Activated CD8-positive, alpha-beta memory T cell treated with anti-CD3 and anti-CD28 coated beads, Interleukin-2, amount 50 U/mL, for 4 hours (primary cell): ENCODE measurements around the gene FAM185A.
"Not testable (repeated sequence)": the region's sequence is repeated elsewhere in the genome, so short reads cannot be mapped to it uniquely, and the experiment has no call there.

ENCODE experiments used
- DNase-seq: peaks from one replicate; pipeline ENCODE4 v3.0.0-alpha.2; 2020

FAM185A gene

GRCh38 chr7:102748605-102749444, at the start of gene FAM185A:
Gene FAM185A (plus strand): TSS chr7:102748999. CDS start chr7:102749208, 209 bp downstream.
- peak; percentile 91 for DNase-seq

GRCh38 chr7:102713011-102713690, 35.6 kb upstream of the FAM185A start:
- DNase-seq = not testable (repeated sequence)

DNA sequence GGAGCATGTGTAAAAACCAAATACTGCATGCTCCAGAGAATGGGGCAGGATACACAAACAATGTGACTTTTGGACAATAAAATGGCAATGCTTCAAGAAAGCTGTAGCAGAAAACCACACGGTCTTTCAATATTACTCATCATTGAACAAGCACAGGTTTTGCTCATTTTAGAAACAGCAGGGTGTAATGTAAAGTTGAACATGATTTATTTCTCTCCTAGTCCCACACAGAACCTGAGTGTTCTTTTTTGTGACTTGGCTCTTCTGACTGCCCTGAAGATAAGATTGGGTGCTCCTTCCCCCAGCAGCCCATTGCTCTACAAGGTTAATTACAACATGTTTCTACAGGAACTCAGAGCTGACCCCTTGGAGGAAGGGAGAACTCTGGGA, 35.1 kb upstream of the FAM185A start:
- DNase-seq = not testable (repeated sequence)

GRCh38 chr7:102714774-102715522, 33.9 kb upstream of the FAM185A start:
- DNase-seq = not testable (repeated sequence)

- DNase-seq = not testable (repeated sequence)
These were observed 33.1 kb upstream of the FAM185A start for GRCh38 chr7:102715718-102716117.

- not testable (repeated sequence) for DNase-seq
These were observed 30.3 kb upstream of the FAM185A start for GRCh38 chr7:102718491-102718890.

DNA sequence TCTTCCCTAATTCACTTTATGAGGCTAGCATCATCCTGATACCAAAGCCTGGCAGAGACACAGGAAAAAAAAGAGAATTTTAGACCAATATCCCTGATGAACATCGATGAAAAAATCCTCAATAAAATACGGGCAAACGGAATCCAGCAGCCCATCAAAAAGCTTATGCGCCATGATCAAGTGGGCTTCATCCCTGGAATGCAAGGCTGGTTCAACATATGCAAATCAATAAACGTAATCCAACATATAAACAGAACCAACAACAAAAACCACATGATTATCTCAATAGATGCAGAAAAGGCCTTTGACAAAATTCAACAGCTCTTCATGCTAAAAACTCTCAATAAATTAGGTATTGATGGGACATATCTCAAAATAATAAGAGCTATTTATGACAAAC, 22.6 kb upstream of the FAM185A start:
- DNase-seq = not testable (repeated sequence)

DNA sequence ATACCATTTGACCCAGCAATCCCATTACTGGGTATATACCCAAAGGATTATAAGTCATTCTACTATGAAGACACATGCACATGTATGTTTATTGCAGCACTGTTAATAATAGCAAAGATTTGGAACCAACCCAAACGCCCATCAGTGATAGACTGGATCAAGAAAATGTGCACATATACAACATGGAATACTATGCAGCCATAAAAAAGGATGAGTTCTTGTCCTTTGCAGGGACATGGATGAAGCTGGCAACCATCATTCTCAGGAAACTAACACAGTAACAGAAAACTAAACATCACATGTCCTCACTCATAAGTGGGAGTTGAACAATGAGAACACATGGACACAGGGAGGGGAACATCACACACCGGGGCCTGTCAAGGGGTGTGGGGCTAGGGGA, 19.1 kb upstream of the FAM185A start:
- DNase-seq = not testable (repeated sequence)

DNA sequence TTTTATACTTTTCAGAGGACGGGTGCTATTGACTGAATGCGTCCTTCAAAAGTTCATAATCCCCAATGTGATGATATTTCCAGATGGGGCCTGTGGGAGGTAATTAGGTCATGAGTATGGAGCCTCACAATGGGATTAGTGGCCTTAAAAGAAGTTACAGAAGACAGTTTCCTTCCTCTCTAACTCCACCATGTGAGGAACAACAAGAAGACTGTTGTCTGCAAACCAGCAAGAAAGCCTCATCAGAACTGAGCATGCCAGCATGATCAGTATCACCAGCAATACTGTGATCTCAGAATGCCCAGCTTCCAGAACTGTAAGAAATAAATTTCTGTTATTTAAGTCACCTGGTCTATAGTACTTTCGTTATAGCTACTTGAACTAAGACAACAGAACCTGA, 18.4 kb upstream of the FAM185A start:
- DNase-seq = not testable (repeated sequence)

GRCh38 chr7:102742002-102742771, 6.6 kb upstream of the FAM185A start:
- not testable (repeated sequence) for DNase-seq

- not testable (repeated sequence) for DNase-seq
These were observed 4.9 kb upstream of the FAM185A start for GRCh38 chr7:102743861-102744260.

GRCh38 chr7:102745494-102746288, 3.1 kb upstream of the FAM185A start:
- not testable (repeated sequence) for DNase-seq

DNA sequence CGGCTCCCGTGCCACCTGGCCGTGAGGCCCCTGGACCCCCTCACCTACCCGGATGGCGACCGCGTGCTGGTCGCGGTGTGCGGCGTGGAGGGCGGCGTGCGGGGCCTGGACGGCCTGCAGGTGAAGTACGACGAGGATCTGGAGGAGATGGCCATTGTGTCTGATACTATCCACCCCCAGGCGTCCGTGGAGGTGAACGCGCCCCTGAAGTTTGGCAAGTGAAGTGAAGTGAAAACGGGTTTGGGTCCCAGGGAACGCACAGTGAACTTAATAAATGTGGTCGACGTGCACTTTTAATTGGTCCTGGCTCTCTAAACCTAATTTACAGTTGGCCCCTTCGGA, 617 bp downstream of the FAM185A start:
- DNase-seq = not testable (repeated sequence)

- not testable (repeated sequence) for DNase-seq
These were observed 9.4 kb downstream of the FAM185A start for GRCh38 chr7:102758227-102758626.

DNA sequence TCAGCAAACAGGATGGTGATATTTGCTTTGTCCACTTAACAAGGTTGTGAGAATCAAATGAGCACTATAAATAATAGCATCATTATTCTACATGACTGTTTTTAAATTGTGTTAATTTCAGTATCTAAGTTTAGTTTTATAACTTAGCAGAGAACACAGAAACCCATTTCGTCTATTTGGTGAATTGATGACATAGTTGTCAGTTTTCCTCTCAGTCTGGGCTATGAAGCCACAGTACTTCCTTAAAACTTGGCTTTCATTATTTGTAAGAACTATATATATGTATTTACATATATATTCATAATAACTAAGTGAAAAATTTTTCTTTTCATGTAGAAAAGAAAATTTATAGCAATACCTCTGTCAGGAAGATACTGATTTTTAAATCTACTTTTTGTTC, 11.1 kb downstream of the FAM185A start:
- not testable (repeated sequence) for DNase-seq

DNA sequence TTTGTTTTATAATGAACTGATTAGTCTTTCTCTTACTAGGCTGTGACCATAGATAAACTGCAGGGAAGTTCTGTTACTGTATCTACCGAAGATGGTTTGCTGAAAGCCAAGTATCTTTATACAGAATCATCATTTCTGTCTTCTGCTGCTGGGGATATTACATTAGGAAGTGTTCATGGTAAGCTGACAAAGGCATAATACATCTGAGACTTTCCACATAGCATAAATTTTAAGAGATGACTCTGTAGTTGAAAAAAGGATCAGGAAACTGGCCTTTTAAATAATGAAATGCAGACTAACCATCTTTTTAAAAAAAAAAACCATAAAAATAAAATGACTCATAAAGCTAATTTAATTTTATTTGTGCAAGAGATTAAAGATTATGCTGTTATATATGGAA, 12.4 kb downstream of the FAM185A start:
- DNase-seq = not testable (repeated sequence)

DNA sequence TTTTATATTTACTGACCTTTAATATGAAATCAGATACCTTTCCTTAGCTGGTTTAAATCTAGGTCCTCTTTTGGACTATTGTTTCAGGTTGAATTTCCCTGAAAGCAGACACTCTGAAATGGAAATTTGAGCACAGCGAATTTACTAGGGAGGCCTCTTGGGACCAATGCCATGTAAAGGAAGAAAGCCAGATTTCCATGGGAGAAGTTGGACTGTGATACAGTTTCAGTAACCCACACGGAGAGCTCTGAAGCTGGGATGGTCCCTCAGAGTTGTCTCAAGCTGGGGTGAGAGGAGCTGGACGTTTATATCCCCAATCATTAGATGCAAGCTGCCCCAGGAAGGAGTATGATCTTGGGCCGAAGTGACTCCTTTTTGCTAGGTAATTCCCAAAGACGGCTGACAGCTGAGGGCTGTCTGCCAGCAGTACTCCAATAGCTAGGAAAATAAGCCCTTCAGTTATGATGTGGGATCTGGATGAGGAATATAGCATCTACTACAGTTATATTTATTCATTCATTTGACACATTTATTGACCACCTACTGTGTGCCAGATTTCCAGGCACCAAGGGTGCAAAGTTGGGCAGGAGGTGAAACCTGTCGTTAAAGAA, 14.6 kb downstream of the FAM185A start:
- not testable (repeated sequence) for DNase-seq

DNA sequence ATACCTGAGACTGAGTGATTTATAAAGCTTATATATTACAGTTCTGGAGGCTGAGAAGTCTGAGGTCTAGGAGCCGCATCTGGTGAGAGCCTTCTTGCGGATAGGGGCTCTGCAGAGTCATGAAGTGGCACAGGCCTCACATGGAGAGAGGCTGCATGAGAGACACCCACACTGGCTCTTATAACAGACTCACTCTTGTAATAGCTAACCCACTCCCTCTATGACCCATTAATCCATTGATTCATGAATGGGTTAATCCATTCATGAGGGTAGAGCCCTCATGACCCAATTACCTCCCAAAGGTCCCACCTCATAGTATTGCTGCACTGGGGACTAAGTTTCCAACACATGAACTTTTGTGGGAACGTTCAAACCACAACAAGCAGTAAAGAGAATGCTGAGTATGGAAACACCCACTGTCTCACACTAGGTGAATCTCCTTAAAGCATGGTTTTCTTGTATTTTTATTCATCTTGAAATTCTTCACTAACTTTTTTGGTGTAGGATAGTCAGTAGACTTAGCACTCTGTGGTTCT, 20.9 kb downstream of the FAM185A start:
- not testable (repeated sequence) for DNase-seq

DNA sequence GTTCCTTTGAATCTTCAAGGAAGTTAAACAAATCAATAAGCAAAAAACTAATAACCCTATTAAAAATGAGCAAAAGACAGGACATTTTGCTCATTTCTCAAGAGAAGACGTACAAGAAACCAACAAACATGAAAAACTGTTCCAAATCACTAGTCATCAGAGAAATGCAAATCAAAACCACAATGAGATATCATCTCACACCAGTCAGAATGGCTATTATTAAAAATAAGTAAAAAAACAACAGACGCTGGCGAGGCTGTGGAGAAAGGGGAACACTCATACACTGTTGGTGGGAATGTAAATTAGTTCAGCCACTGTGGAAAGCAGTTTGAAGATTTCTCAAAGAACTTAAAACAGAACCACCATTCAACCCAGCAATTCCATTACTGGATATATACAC, 21.7 kb downstream of the FAM185A start:
- not testable (repeated sequence) for DNase-seq

- DNase-seq = not testable (repeated sequence)
These were observed 27.4 kb downstream of the FAM185A start for GRCh38 chr7:102776217-102776616.

DNA sequence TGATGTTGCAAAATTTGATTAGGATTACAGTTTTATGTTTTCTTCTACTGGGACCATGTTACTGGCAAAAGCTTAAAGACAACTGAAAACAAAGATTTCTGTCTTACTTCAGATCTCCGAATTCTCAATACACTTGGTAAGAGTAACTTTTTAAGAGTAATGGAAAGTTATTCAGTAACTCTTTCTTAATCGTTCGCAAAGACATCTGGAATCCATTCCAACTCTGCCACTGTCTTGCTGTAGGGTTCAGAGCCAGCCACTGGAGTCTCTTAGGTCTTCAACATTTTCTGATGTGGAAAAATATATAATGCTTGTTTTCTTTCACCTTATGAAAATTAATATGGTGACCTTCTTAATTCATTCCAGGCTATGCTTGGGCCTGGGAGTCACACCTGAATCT, 29.9 kb downstream of the FAM185A start:
- not testable (repeated sequence) for DNase-seq
